ENCODE results near the gene AFG3L2.

DNA sequence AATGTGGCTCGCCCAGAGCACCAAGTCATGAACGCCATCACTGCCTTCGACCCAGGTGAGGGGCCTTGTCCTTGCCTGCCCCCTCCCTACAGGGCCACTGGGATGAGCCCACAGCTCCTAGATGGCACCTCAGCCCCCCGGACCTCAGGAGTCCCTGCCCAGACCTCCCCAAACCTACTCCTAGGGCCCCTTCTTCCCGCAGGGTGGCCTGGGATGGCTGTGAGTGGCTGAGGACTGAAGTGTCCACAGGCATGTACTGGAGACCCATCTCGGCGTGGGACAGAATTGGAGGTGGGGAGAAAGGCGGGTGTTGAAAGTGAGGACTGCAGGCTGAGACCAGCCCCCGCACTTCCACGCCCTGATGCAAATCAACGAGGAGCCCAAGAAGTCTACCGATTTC lies 71.8 kb downstream of the AFG3L2 start:
- no peak for TF ChIP-seq CTCF (conservative IDR thresholded peaks at IDR 0.05 in 1 of 2, IDR thresholded peaks at IDR 0.05 in 1 of 2; ENCODE audit: extremely low read depth in 1 of 2, insufficient read depth in 1 of 2, low read depth in 1 of 2, low read length in 2 of 2)
- TF ChIP-seq EZH2 (IDR thresholded peaks at IDR 0.05; ENCODE audit: borderline replicate concordance, low read length), result no peak

Measured in mammary epithelial cell (primary cell).